Right ventricle myocardium inferior (tissue), 1 donor: ENCODE data around the gene CT47C1. TPM values are rescaled to one million over a fixed set of nuclear protein-coding genes. Genes with fewer than 3 reads are reported as not detected.
"Not testable (repeated sequence)": the region's sequence is repeated elsewhere in the genome, so short reads cannot be mapped to it uniquely, and the experiment has no call there.

ENCODE experiments used
- ATAC-seq: fragments of 200-7000 bp; cut with Tn5 transposase; one replicate; pipeline ENCODE4 v1.9.1; 2020; ENCODE audit warnings: mild to moderate bottlenecking, moderate library complexity
- DNase-seq: peaks from one replicate; pipeline ENCODE4 v3.0.0; 2021; ENCODE audit errors: missing footprints
- intact Hi-C: fragments of 100-400 bp; cut with DNase I; formaldehyde crosslinking; loops from one replicate; pipeline ENCODE4 v1.11.0; 2022
- long read RNA-seq: library from polyadenylated mRNA; unstranded; transcript quantifications from one replicate; pipeline ENCODE4 v2.0.0, GENCODE V29; 2021
- total RNA-seq: library from RNA; stranded (reverse); fragmentation: NEBNext Ultra II Directional; extraction: Animal tissue kit (Norgen Biotek cat#: 25700); gene quantifications from one replicate; pipeline ENCODE4 v1.2.1, GENCODE V29; 2021
- donor health status: DM: no; HTN: yes; CAD: no; lungs with severe emphysema.

CT47C1 gene
- not detected for total RNA-seq
- long read RNA-seq: 0 reads

- no peak for DNase-seq
- intact Hi-C loops: no loop called here
- no peak for ATAC-seq
These were observed at the start of gene CT47C1 for GRCh38 chrX:119072744-119073143. Gene CT47C1, plus strand, starts transcription at chrX:119072993. Its CDS starts 233 bp downstream, at chrX:119073226.

GRCh38 chrX:119025900-119026299 is 46.9 kb upstream of the CT47C1 start:
- DNase-seq (no peak), ATAC-seq (no peak)
- intact Hi-C loops: no loop called here

- DNase-seq, ATAC-seq, intact Hi-C loops: not testable (repeated sequence)
These were observed 46.4 kb upstream of the CT47C1 start for GRCh38 chrX:119026344-119026743.

GRCh38 chrX:119027960-119028732 is 44.6 kb upstream of the CT47C1 start:
- ATAC-seq, DNase-seq, intact Hi-C loops: not testable (repeated sequence)

GRCh38 chrX:119028733-119029330 is 44.0 kb upstream of the CT47C1 start:
- DNase-seq (no peak), ATAC-seq (peak; percentile 94)
- intact Hi-C loops: no loop called here

GRCh38 chrX:119029656-119030055 is 43.1 kb upstream of the CT47C1 start:
- DNase-seq, ATAC-seq, intact Hi-C loops: not testable (repeated sequence)

- DNase-seq (no peak), ATAC-seq (no peak)
- intact Hi-C loops: no loop called here
These were observed 41.8 kb upstream of the CT47C1 start for GRCh38 chrX:119030990-119031389.

GRCh38 chrX:119036107-119037029 is 36.4 kb upstream of the CT47C1 start:
- intact Hi-C loops: no loop called here
- DNase-seq (no peak), ATAC-seq (no peak)

- DNase-seq: no peak
- intact Hi-C loops: no loop called here
- no peak for ATAC-seq
These were observed 32.4 kb upstream of the CT47C1 start for GRCh38 chrX:119040432-119040831.

- DNase-seq: no peak
- intact Hi-C loops: no loop called here
- ATAC-seq: peak; percentile 97
These were observed 31.6 kb upstream of the CT47C1 start for GRCh38 chrX:119041175-119041574.

- intact Hi-C loops: no loop called here
- ATAC-seq (no peak), DNase-seq (no peak)
These were observed 30.8 kb upstream of the CT47C1 start for GRCh38 chrX:119042040-119042439.

- ATAC-seq (no peak), DNase-seq (no peak)
- intact Hi-C loops: no loop called here
These were observed 29.8 kb upstream of the CT47C1 start for GRCh38 chrX:119042996-119043395.

GRCh38 chrX:119045884-119046283 is 26.9 kb upstream of the CT47C1 start:
- intact Hi-C loops: no loop called here
- ATAC-seq (no peak), DNase-seq (no peak)

GRCh38 chrX:119055687-119056086 is 17.1 kb upstream of the CT47C1 start:
- DNase-seq: no peak
- ATAC-seq: peak; percentile 93
- intact Hi-C loops: no loop called here

- ATAC-seq (no peak), DNase-seq (no peak)
- intact Hi-C loops: no loop called here
These were observed 9.9 kb upstream of the CT47C1 start for GRCh38 chrX:119062750-119063374.

GRCh38 chrX:119063428-119063827 is 9.4 kb upstream of the CT47C1 start:
- intact Hi-C loops: no loop called here
- DNase-seq (no peak), ATAC-seq (no peak)

GRCh38 chrX:119067023-119067739 is 5.6 kb upstream of the CT47C1 start:
- intact Hi-C loops: loop anchor here (2.0 kb wide), 2 partner anchors 62 to 218 kb away; no protein-coding TSS in a partner anchor
- peak; percentile 72 for ATAC-seq
- DNase-seq: no peak

GRCh38 chrX:119069128-119069527 is 3.7 kb upstream of the CT47C1 start:
- ATAC-seq: no peak
- DNase-seq: no peak
- intact Hi-C loops: no loop called here
